GM18951 (cell line): Measurements from ENCODE around the gene DPEP3.

Experiments used
- POLR2A ChIP-seq: IDR thresholded peaks from 4 replicates; pipeline ENCODE4 v1.6.1; 2011; ENCODE audit warnings: mild to moderate bottlenecking; ENCODE audit not compliant: insufficient read length, insufficient read depth; ENCODE audit errors: extremely low read depth
- in situ Hi-C: fragments of 300-500 bp; cut with MboI; formaldehyde crosslinking; loops from one replicate; pipeline ENCODE4 v1.12.0; 2022; ENCODE audit warnings: low sequenced_read_pairs, mixed read lengths, inconsistent platforms; ENCODE audit not compliant: unreplicated experiment

Gene DPEP3

DNA sequence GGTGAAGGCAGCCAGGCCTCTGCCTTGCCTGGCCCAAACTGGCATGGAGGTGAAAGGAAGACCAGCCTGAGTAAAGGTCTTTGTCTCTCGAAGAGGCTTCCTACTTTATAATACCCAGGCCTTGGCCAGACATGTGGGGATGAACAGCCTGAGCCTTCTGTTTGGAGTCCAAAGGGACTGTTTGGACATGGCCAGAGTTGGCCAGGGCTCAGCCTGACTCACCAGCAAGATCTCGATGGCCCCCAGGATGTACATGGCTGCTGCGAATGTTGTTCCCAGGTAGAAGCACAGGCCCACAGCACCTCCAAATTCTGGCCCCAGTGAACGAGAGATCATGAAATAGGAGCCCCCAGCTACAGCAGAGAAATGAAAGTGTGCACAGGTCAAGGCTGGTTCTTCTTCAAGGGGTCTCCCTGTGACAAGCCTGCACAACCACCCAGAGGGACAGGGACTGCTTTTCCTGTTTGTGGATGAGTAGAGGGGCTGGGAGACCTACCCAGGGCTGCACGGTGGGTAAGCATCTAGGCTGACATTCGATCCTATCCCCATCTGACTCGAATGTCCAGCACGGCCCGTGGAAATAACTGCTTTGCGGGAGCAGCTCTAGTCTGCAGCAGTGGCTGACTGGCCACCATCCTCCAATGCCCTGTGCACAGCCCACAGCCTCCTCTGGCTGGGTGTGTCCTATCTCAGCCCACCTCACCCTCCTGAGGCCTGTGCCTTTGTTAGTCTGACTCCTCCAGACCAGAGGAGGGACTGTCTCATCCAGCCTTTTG is 25.7 kb downstream of the DPEP3 start:
- in situ Hi-C loops: no loop called here
- no peak for TF ChIP-seq POLR2A

DNA sequence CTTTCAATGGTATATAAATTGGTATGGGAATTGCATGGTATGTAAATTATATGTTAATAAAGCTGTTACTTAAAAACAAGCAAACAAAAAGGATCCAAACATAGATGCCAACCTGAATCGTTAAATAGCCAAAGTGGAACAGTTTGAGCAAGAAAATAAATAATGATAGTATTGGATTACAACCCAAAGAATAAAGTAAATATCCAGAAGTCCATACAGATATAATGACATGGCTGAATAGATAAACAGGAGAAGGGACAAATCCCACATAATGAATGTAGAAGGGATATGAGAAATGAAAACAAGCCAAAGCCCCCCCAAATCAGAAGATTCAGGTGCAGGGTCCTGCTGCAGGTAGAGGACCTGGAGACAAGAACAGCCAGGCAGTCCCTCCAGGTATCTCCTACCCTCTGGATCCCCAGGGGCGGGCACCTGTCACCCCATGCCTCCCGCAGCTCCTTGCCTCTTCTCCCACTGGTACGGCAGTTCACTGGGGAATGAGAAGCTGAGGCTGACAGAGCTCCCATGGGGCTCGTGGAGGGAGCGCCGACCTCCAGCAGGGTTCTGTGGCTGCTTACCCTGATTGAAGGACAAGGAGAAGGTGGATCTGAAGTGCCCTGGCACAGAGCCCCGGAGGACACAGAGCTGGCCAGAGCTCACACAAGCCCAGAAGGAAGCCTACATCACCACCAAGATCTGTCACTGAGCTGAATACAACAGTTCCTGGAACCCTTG is 26.5 kb downstream of the DPEP3 start:
- in situ Hi-C loops: no loop called here
- TF ChIP-seq POLR2A: no peak

DNA sequence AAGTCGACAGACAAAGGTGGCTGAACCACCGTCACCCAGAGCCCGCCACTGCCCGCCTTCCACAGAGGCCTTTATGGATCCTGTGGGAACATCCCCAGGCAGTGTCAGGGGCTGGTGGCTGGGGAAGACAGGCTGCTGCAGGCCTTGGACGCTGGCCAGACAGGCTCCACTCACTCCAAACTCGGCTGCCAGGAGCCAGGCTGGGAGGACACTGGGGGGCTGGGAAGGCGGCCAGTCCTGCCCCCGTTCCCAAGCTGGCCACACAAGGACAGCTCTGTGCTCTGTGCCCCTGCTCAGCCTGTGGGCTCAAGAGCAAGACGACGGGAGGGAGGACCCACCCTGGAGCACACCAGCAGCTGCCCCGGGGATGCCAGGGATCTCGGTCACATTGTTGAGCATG is 28.8 kb downstream of the DPEP3 start:
- no peak for TF ChIP-seq POLR2A
- in situ Hi-C loops: no loop called here

DNA sequence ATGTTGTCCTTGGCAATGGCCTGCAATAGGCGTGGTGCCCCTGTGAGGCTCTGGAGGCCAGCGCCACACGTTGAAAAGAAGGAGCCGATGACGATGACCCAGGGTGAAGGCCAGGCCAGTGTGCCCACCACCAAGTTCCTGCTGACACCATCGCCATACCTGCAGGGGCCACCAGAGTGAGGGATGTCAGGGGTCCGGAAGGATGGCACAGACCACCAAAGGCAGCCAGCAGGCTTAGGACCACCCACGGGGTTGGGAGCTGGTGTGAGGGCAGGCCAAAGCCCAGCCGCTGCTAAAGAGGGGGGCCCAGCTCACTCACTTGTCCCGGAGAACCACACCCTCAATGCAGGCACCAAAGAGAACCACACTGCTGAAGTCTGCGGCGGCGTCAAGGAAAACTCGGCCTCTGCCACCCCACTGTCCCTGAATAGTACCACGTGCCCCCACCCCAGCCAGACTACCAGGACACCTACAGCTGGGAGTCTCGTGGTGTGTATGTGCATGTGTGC is 29.9 kb downstream of the DPEP3 start:
- TF ChIP-seq POLR2A: no peak
- in situ Hi-C loops: no loop called here

DNA sequence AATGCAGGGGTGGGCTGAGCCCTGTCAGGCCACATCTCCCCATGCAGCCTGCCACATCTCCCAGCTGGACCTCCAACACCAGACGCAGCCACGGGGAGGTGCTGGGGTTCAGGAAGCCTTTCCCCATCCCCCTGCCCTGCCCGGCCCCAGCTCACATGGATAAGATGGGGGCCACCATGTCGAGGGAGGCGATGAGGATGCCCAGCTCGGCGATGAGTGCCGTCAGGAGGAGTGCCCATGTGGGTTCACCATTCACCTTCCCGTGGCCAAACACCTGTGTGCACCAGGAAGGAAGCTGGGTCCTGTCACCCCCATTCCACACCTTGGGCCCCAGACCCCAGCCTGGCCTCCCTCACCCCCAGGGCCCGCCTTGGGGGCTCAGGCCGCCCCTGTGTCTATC is 30.7 kb downstream of the DPEP3 start:
- no peak for TF ChIP-seq POLR2A

DNA sequence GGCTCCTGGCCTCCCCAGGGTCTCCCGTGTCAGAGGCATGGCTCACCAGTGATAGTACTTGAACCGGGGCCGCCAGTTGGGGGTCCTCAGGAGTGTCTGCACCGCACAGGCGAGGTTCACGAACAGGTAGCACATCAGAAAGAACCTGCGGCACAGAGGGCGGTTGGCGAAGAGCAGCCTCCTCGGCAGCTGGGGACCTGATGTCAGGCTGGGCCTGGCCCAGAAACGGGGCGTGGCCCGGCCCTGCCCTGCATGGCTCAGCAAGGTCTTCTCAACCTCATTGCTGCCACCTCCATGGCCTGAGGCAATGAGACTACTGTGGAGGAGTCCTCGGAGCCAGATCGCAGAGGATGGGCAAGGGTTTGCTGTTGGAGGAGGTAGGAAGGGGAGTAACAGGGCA is 32.3 kb downstream of the DPEP3 start:
- TF ChIP-seq POLR2A: no peak
- in situ Hi-C loops: no loop called here

More for the DNA sequence above, 30.7 kb downstream of the DPEP3 start:
- in situ Hi-C loops: no loop called here

DNA sequence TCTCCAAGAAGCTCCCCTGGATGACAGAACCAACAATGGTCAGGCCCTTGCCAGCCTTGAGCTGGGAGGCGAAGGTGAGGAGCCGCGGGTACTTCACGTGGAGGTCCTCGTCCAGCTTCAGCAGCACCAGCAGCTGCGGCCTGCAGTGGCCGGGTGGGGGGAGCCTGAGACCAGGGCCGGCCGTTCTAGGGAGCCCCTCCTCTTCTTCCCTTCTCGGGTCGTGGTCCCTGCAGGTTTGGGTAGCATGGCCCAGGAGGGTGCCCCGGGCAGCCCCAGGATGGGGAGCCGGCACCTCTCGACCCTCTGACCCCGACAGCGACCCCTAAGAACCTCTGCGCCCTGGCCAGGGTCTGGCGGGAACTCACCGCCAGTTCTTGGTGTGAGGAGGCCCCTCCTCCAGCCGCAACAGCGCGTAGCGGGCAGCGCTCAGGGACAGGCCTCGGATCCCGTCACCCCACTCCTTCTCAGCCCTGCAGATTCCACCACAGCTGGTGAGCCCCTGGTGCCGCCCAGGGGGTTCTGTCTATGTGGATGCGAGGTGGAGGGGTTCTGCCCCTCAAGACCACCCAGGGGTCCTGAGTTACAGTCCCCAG is 33.2 kb downstream of the DPEP3 start:
- in situ Hi-C loops: no loop called here
- peak; percentile 18 for TF ChIP-seq POLR2A

DNA sequence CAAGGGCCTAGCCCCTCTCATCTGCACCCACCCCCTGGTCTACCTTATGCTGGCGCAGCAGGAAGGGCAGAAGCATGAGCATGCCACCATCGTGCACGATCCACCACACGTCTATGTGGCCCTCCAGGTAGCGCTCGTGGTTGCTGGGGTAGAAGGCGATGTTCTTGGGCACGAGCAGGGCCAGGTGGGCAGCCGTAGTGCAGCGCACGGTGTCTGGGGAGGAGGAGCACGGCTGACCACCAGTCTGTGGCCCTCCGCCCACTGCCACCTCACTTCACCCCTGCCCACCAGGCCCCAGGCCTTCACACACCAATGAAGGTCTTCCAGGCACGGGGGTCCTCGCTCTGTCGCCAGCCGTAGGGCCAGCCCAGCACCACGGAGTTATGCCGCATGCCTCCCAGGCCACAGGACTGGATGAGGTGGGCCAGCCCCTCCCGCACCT is 34.1 kb downstream of the DPEP3 start:
- no peak for TF ChIP-seq POLR2A
- in situ Hi-C loops: no loop called here

DNA sequence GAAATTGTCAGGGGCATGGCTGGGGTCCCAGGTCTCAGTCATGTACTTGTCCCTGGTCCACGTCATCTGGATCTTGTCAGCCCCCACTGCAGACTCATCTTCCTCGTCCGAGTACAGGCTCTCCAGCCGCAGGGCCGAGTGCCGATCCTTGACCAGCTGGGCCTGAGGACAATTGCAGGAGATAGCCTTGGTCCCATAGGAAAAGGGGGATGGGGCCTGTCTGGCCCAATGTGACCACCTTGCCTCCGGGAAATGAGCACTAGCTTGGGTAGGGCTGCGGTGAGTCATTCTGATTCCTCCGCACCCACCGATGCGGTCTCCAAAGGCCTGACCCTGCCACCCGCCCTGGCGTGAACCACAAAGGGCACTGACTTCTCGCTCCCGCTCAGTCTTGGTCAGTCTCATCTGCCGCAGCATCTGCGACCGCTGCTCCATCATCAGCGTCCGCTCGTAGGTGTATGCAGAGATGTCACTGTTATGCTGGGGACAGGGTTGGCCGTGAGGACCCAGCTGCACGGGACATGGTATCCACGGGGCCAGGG is 34.8 kb downstream of the DPEP3 start:
- no peak for TF ChIP-seq POLR2A
- in situ Hi-C loops: no loop called here

DNA sequence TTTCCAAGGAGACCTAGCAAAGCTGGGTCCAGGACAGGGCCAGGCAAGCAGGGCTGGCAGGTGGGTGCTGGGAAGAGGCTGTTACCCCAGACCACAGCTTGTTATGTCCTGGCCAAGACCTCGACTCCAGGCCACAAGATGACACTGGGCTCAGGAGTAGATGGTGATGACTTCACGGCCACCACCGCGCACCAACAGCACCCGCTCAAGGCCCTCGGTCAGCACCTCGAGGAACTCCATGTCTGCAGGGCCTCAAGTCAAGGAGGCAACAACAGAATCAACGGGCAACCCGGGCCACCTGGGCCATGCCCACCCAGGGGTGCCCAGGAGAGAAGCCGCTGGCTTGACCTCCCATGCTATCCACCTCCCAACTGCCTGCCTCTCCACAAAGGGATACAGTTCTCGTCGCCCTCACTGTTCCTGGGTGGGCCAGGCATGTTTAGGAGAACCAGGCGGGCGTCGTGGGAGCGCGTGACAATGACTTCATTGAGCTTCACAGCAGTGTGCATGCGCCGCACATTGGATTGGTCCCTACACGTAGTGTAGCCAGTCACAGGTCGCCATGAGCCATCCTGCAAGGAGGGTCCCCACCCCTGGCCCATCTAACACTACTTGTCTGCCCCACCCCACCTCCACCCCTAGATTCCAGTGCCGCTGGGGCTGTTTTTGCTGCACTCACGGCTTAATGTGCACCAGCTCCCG is 35.5 kb downstream of the DPEP3 start:
- TF ChIP-seq POLR2A: no peak
- in situ Hi-C loops: no loop called here

DNA sequence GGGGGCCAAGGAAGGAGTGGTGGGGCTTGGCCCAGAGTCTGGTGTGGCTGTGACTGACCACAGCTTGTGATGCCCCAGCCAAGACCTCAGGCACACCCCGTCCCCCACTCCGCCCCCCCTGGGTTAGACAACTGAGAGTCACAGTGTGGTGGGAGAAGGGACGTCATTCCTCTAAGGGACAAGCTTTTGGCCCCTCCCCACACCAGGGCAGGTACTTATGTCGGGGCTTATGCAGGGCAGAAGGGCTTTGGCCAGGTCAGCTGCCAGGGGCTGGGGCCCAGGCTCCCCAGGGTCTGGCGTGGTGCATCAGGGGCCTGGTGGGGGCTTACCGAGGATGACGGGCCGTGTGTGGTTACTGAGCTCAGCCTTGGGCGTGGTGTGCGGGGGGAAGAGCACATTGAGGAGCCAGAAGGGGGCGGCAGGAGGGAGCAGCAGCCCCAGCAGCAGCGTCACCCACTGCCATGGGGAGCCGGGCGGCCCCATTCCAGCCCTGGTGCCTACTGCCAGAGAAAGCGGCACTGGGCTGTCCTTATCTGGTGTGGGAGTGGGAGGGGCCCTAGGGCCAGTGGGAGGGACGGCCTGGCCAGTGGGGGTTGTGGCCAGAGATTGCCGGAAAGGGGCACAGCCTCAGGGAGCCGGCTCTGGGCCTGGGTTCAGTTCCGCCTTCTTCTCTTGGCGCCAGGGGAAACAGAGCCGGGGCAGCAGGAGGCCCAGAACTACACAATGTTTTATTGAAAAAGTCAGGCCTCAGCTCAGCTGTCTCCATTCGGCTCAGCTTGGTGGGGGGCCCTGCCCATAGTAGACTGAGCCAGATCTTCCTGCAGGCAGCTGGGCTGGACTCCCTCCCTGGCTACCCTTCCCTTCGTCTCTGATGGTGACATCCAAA is 36.4 kb downstream of the DPEP3 start, which contains the start of gene LCAT:
Gene LCAT, minus strand, starts transcription at position 502 of the 886 bp plus-strand sequence. Its CDS starts 19 bp downstream, at position 483.
- in situ Hi-C loops: no loop called here
- no peak for TF ChIP-seq POLR2A

DNA sequence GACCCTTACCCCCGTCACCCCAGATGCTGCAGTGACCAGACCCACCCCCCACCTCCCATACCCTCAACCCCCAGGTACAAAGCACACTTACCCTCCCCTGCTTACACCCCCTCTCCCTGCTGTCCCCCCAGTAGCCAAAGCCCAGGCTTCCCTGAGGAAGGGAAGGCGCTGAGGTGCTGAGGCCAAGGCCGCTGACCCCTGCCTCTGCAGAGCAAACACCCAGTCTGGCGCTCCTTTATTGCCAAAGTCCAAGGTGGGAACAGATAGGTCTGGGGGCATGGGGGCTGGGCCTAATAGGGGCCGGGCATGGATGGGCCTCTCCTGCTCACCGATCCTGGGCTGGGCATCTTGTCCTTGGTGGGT is 37.1 kb downstream of the DPEP3 start:
- no peak for TF ChIP-seq POLR2A
- in situ Hi-C loops: no loop called here
